HG02678 (cell line): ENCODE data around the gene ACTN1.

ENCODE experiments used
- ATAC-seq: cut with Tn5 transposase; IDR thresholded peaks from one replicate; pipeline ENCODE4 v1.9.1; 2021; ENCODE audit warnings: mild to moderate bottlenecking, moderate library complexity; ENCODE audit not compliant: unreplicated experiment

The ACTN1 gene

GRCh38 chr14:68970038-68970612 is 9.0 kb downstream of the ACTN1 start:
- ATAC-seq: no peak

DNA sequence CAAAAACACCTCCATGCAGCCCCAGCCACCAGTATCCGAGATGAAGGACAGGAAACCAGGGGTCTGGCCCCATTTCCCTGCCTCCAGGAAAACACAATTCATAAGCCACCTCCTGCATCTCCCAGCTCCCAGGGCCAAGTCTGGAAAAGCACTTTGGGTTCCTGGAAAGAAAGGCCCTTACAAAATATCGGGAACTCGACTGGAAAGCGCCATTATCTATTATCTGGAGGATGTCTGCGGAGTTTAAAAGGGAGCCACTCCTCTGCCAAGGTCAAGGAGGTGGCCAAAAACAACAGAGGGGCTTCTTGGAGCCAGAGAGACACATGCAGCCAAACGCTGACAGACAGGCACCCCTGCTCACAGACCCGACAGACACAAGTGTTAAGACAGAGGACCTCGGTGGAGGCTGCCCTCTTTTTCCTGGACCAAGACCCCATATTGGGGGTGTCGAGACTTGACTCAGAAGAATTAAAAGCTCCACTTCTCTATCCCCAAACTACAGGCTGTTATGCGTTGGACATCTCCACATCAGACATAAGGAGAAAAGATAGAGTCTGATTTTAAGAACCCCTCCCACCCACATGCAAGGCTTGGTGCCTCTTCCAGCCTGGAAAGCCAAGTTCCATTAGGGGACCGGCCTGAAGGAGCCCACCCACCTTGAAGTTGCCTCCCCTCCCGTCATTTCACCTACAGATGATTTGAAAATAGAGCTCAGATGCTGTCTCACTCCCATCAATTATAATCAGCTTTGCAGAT is 9.6 kb downstream of the ACTN1 start:
- no peak for ATAC-seq

DNA sequence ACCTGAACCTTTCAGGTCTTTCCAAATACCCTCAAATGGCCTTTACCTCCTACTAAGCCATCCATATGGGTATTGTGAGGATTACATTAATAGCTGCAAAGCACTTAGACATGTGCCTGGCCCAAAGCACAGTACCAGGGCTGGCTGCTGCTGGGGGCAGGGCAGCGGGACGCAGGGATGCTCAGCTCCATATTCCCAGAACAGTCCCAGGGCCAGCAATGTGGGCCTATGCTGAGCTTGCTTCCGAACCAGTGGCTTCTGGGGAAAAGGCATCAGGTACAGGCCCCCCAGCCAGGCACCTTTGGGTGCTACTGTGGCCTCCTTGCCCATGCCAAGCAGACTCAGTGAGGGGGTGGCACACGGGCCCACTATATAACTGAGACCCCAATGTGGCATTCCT is 10.4 kb downstream of the ACTN1 start:
- no peak for ATAC-seq

DNA sequence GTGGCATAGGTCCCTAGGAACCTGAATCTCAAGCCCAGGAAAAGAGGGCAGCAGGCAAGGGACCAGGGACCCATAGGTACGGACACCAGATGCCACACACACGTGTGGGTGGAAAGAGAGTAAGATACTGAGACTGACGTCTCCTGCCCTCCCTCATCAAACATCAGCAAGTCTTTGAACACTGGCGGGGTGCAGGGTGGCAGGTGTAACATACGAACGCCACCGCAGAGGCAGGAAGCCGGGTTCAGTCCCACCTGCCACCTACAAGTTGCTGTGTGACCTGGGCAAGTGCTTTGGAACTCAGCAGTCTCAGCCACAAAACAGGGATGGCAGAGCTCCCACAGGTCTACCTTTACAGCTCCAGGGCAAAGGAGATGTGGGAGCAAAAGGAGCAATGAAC is 11.1 kb downstream of the ACTN1 start:
- ATAC-seq: no peak

- ATAC-seq: no peak
Observed at GRCh38 chr14:68967459-68967940, 11.6 kb downstream of the ACTN1 start.

- ATAC-seq: no peak
Observed at GRCh38 chr14:68966872-68967301, 12.2 kb downstream of the ACTN1 start.

GRCh38 chr14:68965261-68965761 is 13.8 kb downstream of the ACTN1 start:
- ATAC-seq: no peak

- ATAC-seq: no peak
Observed at GRCh38 chr14:68964300-68965093, 14.6 kb downstream of the ACTN1 start.

DNA sequence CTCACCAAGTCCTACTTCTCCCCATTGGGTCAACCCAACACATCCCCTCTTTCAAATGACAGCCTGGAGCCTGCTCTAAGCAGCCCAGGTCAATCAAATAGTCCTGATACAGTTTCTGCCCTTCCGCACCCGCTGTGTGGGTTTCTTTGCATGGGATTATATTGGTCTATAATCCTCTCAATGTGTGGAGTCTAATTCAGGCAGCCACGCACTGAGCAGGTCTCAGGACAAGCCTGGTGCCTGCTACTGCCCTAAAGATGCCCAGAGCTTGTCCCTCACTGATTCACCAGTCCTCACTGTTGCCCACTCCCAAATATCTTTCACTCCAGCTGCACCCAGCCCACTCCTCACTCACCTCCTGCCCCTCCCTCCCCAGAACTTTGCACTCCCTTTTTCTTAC is 16.4 kb downstream of the ACTN1 start:
- no peak for ATAC-seq

DNA sequence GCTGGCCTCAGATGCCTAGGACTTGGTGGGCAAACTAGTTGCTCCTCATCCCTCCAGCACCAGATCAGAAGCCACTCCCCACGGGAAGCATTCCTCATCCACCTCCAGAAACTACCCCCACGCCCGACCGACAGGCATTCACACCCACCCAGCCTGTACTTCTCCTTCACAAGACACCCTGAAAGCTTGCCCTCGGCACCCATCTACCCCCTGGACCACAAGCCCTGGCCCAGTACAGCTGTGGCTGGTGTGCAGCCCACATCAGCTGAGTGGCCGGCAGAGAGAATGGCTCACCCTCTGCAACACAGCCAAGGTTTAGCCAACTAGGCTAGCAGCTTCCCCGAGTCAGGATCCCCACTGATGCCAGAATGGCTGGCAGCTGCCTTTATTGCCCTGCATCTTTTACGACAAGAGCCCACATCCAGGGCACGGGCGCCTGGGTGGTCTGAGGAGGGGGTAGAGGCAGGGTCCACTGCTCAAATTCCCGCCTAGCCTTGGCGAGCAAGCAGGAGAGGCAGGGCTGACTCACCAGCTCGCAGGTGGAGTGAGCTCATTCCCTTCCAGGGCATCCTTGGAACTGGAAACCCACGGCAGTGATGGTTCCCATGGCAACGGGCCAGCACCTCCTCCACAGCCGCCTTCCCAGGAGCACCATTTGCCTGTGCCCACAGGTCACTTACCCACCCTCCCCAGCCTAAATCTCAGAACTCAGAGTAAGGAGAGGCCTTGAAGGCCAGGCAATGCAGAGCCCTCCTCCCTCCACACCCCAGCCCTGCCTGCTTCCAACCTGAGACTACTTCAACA is 17.1 kb downstream of the ACTN1 start:
- ATAC-seq: no peak

DNA sequence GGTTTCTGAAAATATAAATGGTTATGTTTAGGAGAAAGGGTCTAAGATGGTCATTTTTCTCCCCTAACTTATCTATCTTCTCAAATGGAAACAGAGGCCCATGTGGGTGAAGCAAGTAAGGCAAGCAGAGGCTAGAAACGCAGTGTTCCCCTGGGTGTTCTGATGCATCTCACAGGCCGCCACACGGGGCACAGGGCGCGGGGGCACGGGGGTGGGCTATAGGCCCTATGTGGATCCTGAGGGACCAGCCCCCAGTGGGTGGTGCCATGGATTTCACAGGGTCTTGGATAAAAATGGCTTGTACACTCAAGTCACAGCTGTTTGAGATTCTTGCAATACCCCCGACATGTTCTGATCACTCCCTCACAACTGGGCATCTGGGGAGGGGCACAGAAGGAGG is 17.7 kb downstream of the ACTN1 start:
- no peak for ATAC-seq

DNA sequence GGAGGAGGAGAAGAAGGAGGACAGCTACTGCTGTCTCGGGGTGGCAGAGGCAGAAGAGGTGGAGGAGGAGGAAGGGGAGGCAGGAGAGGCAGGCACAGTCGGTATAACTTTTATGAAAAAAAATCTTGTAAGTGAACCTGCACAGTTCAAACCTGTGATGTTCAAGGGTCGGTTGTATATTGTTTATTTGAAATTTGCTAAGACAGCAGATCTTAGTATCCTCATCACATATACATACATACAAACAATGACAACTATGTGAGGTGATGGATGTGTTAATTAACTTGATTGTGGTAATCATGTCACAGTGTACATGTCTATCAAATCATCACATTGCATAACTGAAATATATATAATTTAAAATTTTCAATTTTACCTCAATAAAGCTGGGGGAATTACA is 19.0 kb downstream of the ACTN1 start:
- ATAC-seq: no peak

DNA sequence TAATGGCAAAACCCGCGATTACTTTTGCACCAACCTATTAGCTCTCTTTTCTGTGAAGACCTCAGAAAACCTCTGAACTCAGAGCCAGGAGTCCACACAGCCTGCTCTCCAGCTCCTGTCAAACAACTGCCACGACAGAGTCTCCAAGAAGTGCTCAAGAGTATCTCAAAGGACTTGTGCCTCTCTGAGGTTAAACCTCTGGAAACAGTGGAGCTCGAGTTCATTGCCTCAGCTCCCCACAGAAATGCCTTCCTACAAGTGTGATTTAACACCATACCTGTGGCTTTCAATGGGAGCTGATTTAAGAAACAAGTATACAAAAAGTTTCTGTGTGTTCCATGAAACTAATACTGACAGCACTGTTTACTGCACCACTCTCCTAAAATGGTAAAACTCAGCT is 20.1 kb downstream of the ACTN1 start:
- no peak for ATAC-seq

GRCh38 chr14:68958553-68958952 is 20.5 kb downstream of the ACTN1 start:
- no peak for ATAC-seq

DNA sequence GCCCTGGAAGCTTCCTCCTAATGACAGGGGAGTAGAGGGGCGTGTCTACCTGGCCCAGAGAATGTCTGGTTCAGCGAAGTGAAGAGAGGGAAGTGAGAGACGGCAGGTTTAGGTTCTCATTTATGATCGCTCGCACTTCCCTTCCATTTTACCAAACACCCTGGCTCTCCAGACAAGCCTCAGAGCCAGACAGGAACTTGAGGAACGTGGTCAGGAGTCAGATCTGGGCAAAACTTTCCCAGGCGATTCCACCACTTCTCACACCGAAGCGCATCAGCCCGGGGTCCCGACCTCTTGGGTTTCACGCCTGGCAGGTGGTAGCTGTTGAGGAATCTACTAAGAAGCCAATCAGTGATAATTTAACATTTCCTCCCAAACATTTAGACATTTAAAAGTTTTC is 21.3 kb downstream of the ACTN1 start:
- no peak for ATAC-seq

DNA sequence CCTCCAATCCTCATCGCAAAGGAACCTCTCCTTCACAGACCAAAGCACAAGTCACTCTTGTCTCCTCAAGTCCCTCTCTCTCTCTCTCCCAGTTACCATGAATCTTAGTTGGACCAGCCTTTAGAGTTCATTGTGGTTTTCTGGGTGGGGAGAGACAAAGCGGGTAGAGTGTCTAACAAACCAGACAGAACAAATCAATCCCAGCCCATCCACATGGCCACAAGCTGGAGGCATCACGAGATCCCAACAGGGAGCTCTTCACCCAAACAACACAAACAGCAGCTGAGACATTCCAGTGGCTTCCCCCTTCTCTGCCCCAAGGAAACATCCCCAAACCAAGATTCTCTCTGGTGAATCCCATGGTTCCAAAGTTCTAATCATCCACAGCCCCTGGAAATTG is 22.4 kb downstream of the ACTN1 start:
- no peak for ATAC-seq

- no peak for ATAC-seq
Observed at GRCh38 chr14:68955851-68956179, 23.3 kb downstream of the ACTN1 start.

DNA sequence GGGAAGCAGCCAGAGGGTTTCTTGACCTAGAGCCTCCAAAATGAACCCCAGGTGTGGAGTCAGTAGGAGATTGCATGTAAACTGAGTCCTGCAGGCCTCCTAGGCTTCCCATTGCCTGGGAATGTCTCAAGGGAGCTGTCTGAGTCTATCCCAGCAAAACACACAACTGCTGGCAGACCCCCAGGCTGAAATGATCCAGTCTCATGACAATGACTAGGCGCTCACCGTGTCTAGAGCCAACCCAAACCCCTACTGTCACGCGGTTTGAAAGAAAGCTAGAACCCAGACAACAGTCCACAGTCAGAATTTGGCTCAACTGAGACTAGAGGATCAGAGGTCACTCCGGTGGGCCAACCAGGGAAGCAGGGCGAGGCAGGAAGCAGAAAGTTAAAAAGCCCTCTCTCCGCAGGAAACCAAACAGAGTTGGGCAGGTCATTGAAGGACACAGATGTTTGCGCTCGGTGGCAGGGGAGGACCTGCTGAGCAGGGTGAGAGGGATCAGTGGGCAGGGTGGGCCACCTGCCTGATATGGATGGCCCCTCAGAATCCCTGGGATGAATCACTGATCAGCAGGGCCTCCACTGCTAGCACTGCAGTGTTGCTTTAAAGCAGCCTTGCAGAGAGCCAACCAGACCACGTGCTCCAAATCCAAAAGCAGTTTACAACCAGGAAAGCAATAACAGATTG is 23.8 kb downstream of the ACTN1 start:
- ATAC-seq: no peak

DNA sequence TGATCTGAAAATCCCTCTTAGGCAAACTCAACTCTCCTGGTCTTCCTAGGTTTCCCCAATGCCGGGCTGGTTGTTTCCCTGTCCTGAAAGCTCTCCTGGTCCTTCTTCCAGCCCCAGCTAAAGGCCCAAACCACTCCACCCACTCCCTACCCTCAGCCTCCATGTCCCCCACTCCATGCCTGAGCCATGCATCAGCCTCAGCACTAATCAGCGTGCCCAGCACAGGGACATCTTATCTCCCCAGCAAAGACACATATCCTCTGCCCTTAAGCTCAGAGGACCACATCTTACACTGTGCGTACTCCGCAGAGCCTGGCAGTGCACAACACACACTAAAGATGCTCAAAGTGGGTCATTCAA is 25.9 kb downstream of the ACTN1 start:
- no peak for ATAC-seq

DNA sequence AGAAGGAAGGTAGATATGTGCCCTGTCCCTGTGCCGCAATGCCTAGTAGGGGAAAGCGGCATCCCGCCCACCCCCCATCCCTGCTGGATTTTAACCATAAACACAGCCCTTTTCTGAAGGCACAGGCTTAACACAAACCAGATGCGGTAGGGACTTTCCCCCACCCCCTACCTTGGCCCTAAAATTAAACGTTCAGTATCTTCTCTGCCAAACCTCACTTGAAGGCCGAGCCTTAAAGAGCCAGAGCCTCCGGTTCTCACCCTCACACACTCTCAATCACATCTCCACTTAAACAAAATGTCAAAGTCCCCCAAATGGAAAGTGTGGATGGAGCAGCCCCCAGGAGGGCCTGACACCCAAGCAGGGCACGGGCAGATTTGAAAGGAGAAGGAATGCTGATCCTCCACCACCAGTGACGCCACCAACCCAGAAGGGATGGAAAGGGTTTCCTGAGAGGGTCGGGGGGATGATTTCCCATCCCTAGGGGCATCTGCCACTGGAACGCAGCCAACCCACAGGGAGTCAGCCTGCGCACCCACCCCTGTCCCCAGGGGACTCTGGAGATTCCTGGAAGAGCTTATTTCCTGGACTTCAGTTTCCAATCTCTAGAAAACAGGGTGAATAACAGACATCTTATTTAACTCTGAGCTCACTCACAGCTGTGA is 26.4 kb downstream of the ACTN1 start:
- ATAC-seq: no peak
